Loucy (cell line): Measurements from ENCODE around the gene CPVL.

Experiments
- H2AFZ ChIP-seq: fragments of 200-600 bp; sonication (generic); 2 replicates; pipeline ENCODE4 v1.6.0; 2016; ENCODE audit warnings: antibody characterized with exemption, mild to moderate bottlenecking, low read length, moderate library complexity
- H3F3A ChIP-seq: fragments of 200-600 bp; 2 replicates; pipeline ENCODE4 v1.6.0; 2016; ENCODE audit warnings: antibody characterized with exemption, low read depth, mild to moderate bottlenecking
- H3K27me3 ChIP-seq: fragments of 200-600 bp; sonication (generic); 2 replicates; pipeline ENCODE4 v1.6.1; 2014; ENCODE audit warnings: low read length, mild to moderate bottlenecking; ENCODE audit not compliant: insufficient read depth, poor library complexity, severe bottlenecking
- H3K36me3 ChIP-seq: fragments of 200-600 bp; sonication (generic); 2 replicates; pipeline ENCODE4 v1.6.1; 2016; ENCODE audit warnings: low read length; ENCODE audit not compliant: insufficient read depth
- H3K4me1 ChIP-seq: fragments of 200-600 bp; sonication (generic); 2 replicates; pipeline ENCODE4 v1.5.1; 2014; ENCODE audit warnings: low read length, mild to moderate bottlenecking; ENCODE audit not compliant: insufficient read depth, poor library complexity, severe bottlenecking
- H3K4me2 ChIP-seq: fragments of 200-600 bp; sonication (generic); 2 replicates; pipeline ENCODE4 v1.6.0; 2014; ENCODE audit warnings: antibody characterized with exemption, low read length, low read depth, mild to moderate bottlenecking; ENCODE audit not compliant: poor library complexity, severe bottlenecking
- H3K4me3 ChIP-seq: fragments of 200-600 bp; sonication (generic); 2 replicates; pipeline ENCODE4 v1.5.1; 2014; ENCODE audit warnings: low read length, mild to moderate bottlenecking, mixed read lengths; ENCODE audit not compliant: poor library complexity, severe bottlenecking
- H3K79me2 ChIP-seq: fragments of 200-600 bp; sonication (generic); 2 replicates; pipeline ENCODE4 v1.6.1; 2014; ENCODE audit warnings: low read length; ENCODE audit not compliant: insufficient read depth
- H3K9ac ChIP-seq: fragments of 200-600 bp; sonication (generic); 2 replicates; pipeline ENCODE4 v1.6.0; 2014; ENCODE audit warnings: mild to moderate bottlenecking, low read depth, low read length, moderate library complexity; ENCODE audit not compliant: poor library complexity, severe bottlenecking
- H3K9me2 ChIP-seq: fragments of 200-600 bp; sonication (generic); replicated peaks from 2 replicates; pipeline ENCODE4 v1.6.1; 2016; ENCODE audit warnings: low read depth, low read length, mixed read lengths
- H3K9me3 ChIP-seq: fragments of 200-600 bp; sonication (generic); 2 replicates; pipeline ENCODE4 v1.6.1; 2014; ENCODE audit warnings: mild to moderate bottlenecking, antibody characterized with exemption, low read length, low read depth; ENCODE audit not compliant: insufficient read depth
- H4K20me1 ChIP-seq: fragments of 200-600 bp; sonication (generic); 2 replicates; pipeline ENCODE4 v1.6.0; 2014; ENCODE audit warnings: antibody characterized with exemption, low read length, mild to moderate bottlenecking; ENCODE audit not compliant: insufficient read depth, poor library complexity, severe bottlenecking
- CTCF ChIP-seq: fragments of 200-600 bp; sonication (generic); conservative IDR thresholded peaks from 2 replicates; pipeline ENCODE4 v1.5.1; 2014; ENCODE audit warnings: mild to moderate bottlenecking, antibody characterized with exemption, low read length
- EZH2phosphoT487 ChIP-seq: fragments of 200-600 bp; IDR thresholded peaks from 2 replicates; pipeline ENCODE4 v1.6.1; 2018; ENCODE audit warnings: antibody characterized with exemption, mild to moderate bottlenecking, moderate library complexity, borderline replicate concordance

Gene CPVL

GRCh38 chr7:29043576-29043975, 102.8 kb downstream of the CPVL start:
- no peak overlapping the region for H3K9ac ChIP-seq
- no peaks in the 10 kb centered on the region for H3K9me2 ChIP-seq
- no peaks in the 10 kb centered on the region for H3K27me3 ChIP-seq
- H2AFZ ChIP-seq: no peak overlapping the region
- no peak overlapping the region for H3K4me2 ChIP-seq
- no peaks in the 10 kb centered on the region for H3K36me3 ChIP-seq
- no peaks in the 10 kb centered on the region for H3K9me3 ChIP-seq
- TF ChIP-seq CTCF: no peak
- TF ChIP-seq EZH2phosphoT487: no peak
- no peaks in the 10 kb centered on the region for H4K20me1 ChIP-seq
- peaks cover 7% of the 10 kb centered on the region for H3K4me1 ChIP-seq
- no peaks in the 10 kb centered on the region for H3F3A ChIP-seq
- H3K79me2 ChIP-seq: no peaks in the 10 kb centered on the region
- no peak overlapping the region for H3K4me3 ChIP-seq

GRCh38 chr7:29042824-29043231, 103.5 kb downstream of the CPVL start:
- no peaks in the 10 kb centered on the region for H3K36me3 ChIP-seq
- H3K9ac ChIP-seq: no peak overlapping the region
- H3K4me1 ChIP-seq: peaks cover 11% of the 10 kb centered on the region
- no peaks in the 10 kb centered on the region for H3K79me2 ChIP-seq
- no peak overlapping the region for H2AFZ ChIP-seq
- H3K9me2 ChIP-seq: no peaks in the 10 kb centered on the region
- no peaks in the 10 kb centered on the region for H3K27me3 ChIP-seq
- H3K4me2 ChIP-seq: no peak overlapping the region
- H4K20me1 ChIP-seq: no peaks in the 10 kb centered on the region
- H3K4me3 ChIP-seq: no peak overlapping the region
- no peaks in the 10 kb centered on the region for H3F3A ChIP-seq
- TF ChIP-seq EZH2phosphoT487 (no peak), CTCF (no peak)
- no peaks in the 10 kb centered on the region for H3K9me3 ChIP-seq

GRCh38 chr7:29041991-29042390, 104.3 kb downstream of the CPVL start:
- Histone ChIP-seq H3K9me2 (no peaks in the 10 kb centered on the region), H3K27me3 (no peaks in the 10 kb centered on the region), H3K36me3 (no peaks in the 10 kb centered on the region), H3K79me2 (no peaks in the 10 kb centered on the region), H4K20me1 (no peaks in the 10 kb centered on the region), H3K9ac (no peak overlapping the region), H3K4me2 (no peak overlapping the region), H2AFZ (no peak overlapping the region), H3K4me3 (no peak overlapping the region), H3F3A (no peaks in the 10 kb centered on the region), H3K9me3 (no peaks in the 10 kb centered on the region), H3K4me1 (peaks cover 11% of the 10 kb centered on the region)
- TF ChIP-seq EZH2phosphoT487 (no peak), CTCF (no peak)
